ENCODE measurements around the gene DNAI1. TPM values are rescaled to one million over a fixed set of nuclear protein-coding genes. Genes with fewer than 3 reads are reported as not detected.

The DNAI1 gene
- total RNA-seq, 1 experiment from 2014 or later = 1.1 TPM

DNA sequence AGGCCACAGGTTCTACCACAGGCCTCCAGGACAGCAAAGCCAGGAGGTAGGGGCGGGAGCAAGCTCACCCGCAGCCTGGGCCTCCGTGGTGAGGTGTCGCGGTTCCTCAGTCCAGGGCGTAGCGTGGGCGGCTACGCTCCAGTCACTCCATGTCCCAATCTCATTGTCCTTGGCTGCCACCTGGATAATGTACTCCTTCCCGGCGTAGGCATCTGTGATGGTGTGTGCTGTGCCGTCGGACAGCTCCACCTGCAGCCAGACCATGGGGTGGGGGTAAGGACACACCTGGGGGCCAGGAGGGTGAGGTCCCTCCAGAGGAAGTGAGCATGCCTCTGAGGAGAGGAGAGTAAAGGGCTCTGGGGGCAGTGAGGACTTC is 94.0 kb downstream of the DNAI1 start:
- no peak overlapping the region for H3K4me2 ChIP-seq (ENCODE audit: low read length)
- ChIA-PET CTCF (no interaction called here), RAD21 (ENCODE audit: low non-redundant PET in 1 of 2, low total read pairs in 2 of 2, uncharacterized antibody in 2 of 2, unreplicated experiment in 2 of 2) (interaction anchor here in 1 of 2 experiments (1.1 kb wide), 1 partner anchor 51 kb away, joined by 3 read pairs; no protein-coding TSS in a partner anchor), POLR2A (no interaction called here)
- no peaks in the 10 kb centered on the region for H3K79me2 ChIP-seq (ENCODE audit: insufficient read depth, low read length)
- H3K36me3 ChIP-seq (ENCODE audit: control insufficient read depth in 1 of 2, insufficient read depth in 2 of 2, low read length in 2 of 2) = no peaks in the 10 kb centered on the region
- TF ChIP-seq, protein P1, sequence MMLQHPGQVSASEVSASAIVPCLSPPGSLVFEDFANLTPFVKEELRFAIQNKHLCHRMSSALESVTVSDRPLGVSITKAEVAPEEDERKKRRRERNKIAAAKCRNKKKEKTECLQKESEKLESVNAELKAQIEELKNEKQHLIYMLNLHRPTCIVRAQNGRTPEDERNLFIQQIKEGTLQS (IDR thresholded peaks at IDR 0.05) = no peak
- TF ChIP-seq ELF1 (IDR thresholded peaks at IDR 0.05; ENCODE audit: borderline replicate concordance, low read depth) = no peak
- TF ChIP-seq, protein P2, sequence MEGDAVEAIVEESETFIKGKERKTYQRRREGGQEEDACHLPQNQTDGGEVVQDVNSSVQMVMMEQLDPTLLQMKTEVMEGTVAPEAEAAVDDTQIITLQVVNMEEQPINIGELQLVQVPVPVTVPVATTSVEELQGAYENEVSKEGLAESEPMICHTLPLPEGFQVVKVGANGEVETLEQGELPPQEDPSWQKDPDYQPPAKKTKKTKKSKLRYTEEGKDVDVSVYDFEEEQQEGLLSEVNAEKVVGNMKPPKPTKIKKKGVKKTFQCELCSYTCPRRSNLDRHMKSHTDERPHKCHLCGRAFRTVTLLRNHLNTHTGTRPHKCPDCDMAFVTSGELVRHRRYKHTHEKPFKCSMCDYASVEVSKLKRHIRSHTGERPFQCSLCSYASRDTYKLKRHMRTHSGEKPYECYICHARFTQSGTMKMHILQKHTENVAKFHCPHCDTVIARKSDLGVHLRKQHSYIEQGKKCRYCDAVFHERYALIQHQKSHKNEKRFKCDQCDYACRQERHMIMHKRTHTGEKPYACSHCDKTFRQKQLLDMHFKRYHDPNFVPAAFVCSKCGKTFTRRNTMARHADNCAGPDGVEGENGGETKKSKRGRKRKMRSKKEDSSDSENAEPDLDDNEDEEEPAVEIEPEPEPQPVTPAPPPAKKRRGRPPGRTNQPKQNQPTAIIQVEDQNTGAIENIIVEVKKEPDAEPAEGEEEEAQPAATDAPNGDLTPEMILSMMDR (IDR thresholded peaks at IDR 0.05 in 2 of 3, conservative IDR thresholded peaks at IDR 0.05 in 1 of 3; ENCODE audit: borderline replicate concordance in 1 of 3, insufficient read depth in 1 of 3, low read depth in 2 of 3, low read length in 2 of 3) = no peak
- TF ChIP-seq POLR2A (IDR thresholded peaks at IDR 0.05; ENCODE audit: borderline replicate concordance, extremely low read depth, insufficient read depth, insufficient read length) = no peak
- TF ChIP-seq EGR1 (IDR thresholded peaks at IDR 0.05; ENCODE audit: low read depth) = no peak
- no peak for TF ChIP-seq YY1 (IDR thresholded peaks at IDR 0.05; ENCODE audit: extremely low read depth, insufficient replicate concordance, low read depth, low read length)
- no peak for TF ChIP-seq SP1 (IDR thresholded peaks at IDR 0.05; ENCODE audit: low read depth)
- TF ChIP-seq CEBPB (IDR thresholded peaks at IDR 0.05; ENCODE audit: low read depth) = no peak
- TF ChIP-seq EZH2phosphoT487 (IDR thresholded peaks at IDR 0.05; ENCODE audit: borderline replicate concordance) = no peak
- TF ChIP-seq RAD21 (IDR thresholded peaks at IDR 0.05; ENCODE audit: low read depth) = no peak
- no peak for TF ChIP-seq TCF7L2 (IDR thresholded peaks at IDR 0.05; ENCODE audit: borderline replicate concordance, extremely low read depth, insufficient read depth, insufficient read length)
- TF ChIP-seq, protein P3, sequence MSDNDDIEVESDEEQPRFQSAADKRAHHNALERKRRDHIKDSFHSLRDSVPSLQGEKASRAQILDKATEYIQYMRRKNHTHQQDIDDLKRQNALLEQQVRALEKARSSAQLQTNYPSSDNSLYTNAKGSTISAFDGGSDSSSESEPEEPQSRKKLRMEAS (IDR thresholded peaks at IDR 0.05) = no peak
- no peak for TF ChIP-seq FOSL1 (IDR thresholded peaks at IDR 0.05; ENCODE audit: low read depth)
- no peak for TF ChIP-seq ZNF274 (IDR thresholded peaks at IDR 0.05; ENCODE audit: low read depth, low read length)
- TF ChIP-seq CBX3 (IDR thresholded peaks at IDR 0.05; ENCODE audit: low read depth) = no peak
- TF ChIP-seq, protein P4, sequence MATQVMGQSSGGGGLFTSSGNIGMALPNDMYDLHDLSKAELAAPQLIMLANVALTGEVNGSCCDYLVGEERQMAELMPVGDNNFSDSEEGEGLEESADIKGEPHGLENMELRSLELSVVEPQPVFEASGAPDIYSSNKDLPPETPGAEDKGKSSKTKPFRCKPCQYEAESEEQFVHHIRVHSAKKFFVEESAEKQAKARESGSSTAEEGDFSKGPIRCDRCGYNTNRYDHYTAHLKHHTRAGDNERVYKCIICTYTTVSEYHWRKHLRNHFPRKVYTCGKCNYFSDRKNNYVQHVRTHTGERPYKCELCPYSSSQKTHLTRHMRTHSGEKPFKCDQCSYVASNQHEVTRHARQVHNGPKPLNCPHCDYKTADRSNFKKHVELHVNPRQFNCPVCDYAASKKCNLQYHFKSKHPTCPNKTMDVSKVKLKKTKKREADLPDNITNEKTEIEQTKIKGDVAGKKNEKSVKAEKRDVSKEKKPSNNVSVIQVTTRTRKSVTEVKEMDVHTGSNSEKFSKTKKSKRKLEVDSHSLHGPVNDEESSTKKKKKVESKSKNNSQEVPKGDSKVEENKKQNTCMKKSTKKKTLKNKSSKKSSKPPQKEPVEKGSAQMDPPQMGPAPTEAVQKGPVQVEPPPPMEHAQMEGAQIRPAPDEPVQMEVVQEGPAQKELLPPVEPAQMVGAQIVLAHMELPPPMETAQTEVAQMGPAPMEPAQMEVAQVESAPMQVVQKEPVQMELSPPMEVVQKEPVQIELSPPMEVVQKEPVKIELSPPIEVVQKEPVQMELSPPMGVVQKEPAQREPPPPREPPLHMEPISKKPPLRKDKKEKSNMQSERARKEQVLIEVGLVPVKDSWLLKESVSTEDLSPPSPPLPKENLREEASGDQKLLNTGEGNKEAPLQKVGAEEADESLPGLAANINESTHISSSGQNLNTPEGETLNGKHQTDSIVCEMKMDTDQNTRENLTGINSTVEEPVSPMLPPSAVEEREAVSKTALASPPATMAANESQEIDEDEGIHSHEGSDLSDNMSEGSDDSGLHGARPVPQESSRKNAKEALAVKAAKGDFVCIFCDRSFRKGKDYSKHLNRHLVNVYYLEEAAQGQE (IDR thresholded peaks at IDR 0.05; ENCODE audit: low read depth) = no peak
- TF ChIP-seq JUND (IDR thresholded peaks at IDR 0.05) = no peak
- TF ChIP-seq SIN3A (IDR thresholded peaks at IDR 0.05; ENCODE audit: low read depth) = no peak
- no peak for TF ChIP-seq SRF (IDR thresholded peaks at IDR 0.05; ENCODE audit: low read depth)
- TF ChIP-seq POLR2AphosphoS5 (IDR thresholded peaks at IDR 0.05; ENCODE audit: low read depth, low read length) = no peak
- no peaks in the 10 kb centered on the region for H4K20me1 ChIP-seq (ENCODE audit: insufficient read depth)
- intact Hi-C loops (cut with micrococcal nuclease) = no loop called here
- no peak overlapping the region for H3K9ac ChIP-seq (ENCODE audit: low read length)
- H3K9me2 ChIP-seq (ENCODE audit: insufficient read depth) = no peaks in the 10 kb centered on the region
- no TSS peak for BruUV-seq (replicated peaks)
- ATAC-seq = no peak
- H3K27ac ChIP-seq (ENCODE audit: low read depth, low read length) = no peak overlapping the region
- no peak overlapping the region for H2AFZ ChIP-seq (ENCODE audit: low read depth, low read length, poor library complexity, severe bottlenecking)
- H3K4me3 ChIP-seq (replicated peaks in 1 of 2; ENCODE audit: low read depth in 1 of 2, low read length in 2 of 2) = no peak overlapping the region
- peaks cover 0 to 3% of the 10 kb centered on the region in 2 experiments; a peak in 1 of 4 replicates for H3K4me1 ChIP-seq (ENCODE audit: control insufficient read depth in 1 of 2, insufficient read depth in 2 of 2, low read length in 2 of 2)
- no peaks in the 10 kb centered on the region for H3K9me3 ChIP-seq (ENCODE audit: control insufficient read depth in 1 of 2, insufficient read depth in 1 of 2, low read depth in 1 of 2, low read length in 2 of 2)
- H3K27me3 ChIP-seq (ENCODE audit: insufficient read depth, low read length) = no peaks in the 10 kb centered on the region
- no peak for DNase-seq (ENCODE audit: low read depth, low spot score)
